Activated CD8-positive, alpha-beta memory T cell treated with anti-CD3 and anti-CD28 coated beads, Interleukin-2, amount 10 ng/mL, durations not matched to agents 7 days and 5 days (primary cell): ENCODE data around the gene AMBRA1. TPM values are rescaled to one million over a fixed set of nuclear protein-coding genes. Genes with fewer than 3 reads are reported as not detected.

Source experiments
- ATAC-seq: fragments of 150-1000 bp; cut with Tn5 transposase; one replicate; pipeline ENCODE4 v1.10.0; 2021; ENCODE audit warnings: moderate library complexity
- CTCF ChIA-PET: fragments of 350-600 bp; sonication (Branson Sonifier 250); formaldehyde crosslinking; loops from one replicate; lab custom pipeline; 2021; ENCODE audit warnings: antibody characterized with exemption; lab: Charles Lee
- DNase-seq: peaks from one replicate; pipeline ENCODE4 v3.0.0-alpha.2; 2020
- H3K27ac Mint-ChIP-seq: one replicate; pipeline ENCODE4 v1.8.0; 2021; ENCODE audit warnings: mild to moderate bottlenecking, mixed read lengths
- H3K27me3 Mint-ChIP-seq: one replicate; pipeline ENCODE4 v1.8.0; 2021; ENCODE audit warnings: mixed read lengths
- H3K36me3 Mint-ChIP-seq: one replicate; pipeline ENCODE4 v1.8.0; 2021; ENCODE audit warnings: mild to moderate bottlenecking, mixed read lengths
- H3K4me1 Mint-ChIP-seq: one replicate; pipeline ENCODE4 v1.8.0; 2021; ENCODE audit warnings: mixed read lengths
- H3K4me3 Mint-ChIP-seq: one replicate; pipeline ENCODE4 v1.8.0; 2021; ENCODE audit warnings: mild to moderate bottlenecking, moderate library complexity, mixed read lengths
- H3K9me3 Mint-ChIP-seq: one replicate; pipeline ENCODE4 v1.8.0; 2022; ENCODE audit warnings: low read depth, mixed read lengths
- total RNA-seq, 2 experiments: library from RNA; stranded (reverse); gene quantifications; one replicate each; pipeline ENCODE4 v1.2.3, GENCODE V29; 2021

AMBRA1 gene
- total RNA-seq, 2 experiments from 2014 or later, result 36.1 to 41.9 TPM

DNA sequence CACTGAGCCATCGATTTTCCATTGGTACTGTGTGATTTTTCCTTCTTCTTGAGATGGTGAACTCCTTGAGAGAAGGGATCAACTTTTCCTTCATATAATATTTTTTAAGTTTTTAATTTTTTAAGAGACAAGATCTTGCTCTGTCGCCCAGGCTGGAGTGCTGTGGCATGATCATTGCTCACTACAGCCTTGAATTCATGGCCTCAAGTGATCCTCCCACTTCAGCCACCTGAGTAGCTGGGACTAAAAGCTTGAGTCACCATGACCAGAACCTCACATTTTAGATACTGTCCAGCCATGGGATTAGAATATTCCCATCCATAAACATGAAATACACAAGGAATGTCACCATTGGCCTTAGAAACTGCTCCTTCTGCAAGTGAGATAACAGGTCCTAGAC lies 135.3 kb downstream of the AMBRA1 start:
- CTCF ChIA-PET, result interaction anchor here (1.0 to 1.3 kb wide), 2 partner anchors 17 to 32 kb away, joined by 4 to 5 read pairs; no protein-coding TSS in a partner anchor
- ATAC-seq, result no peak
- DNase-seq, result no peak
- peaks cover 4% of the 10 kb centered on the region for H3K36me3 Mint-ChIP-seq
- no peaks in the 10 kb centered on the region for H3K27me3 Mint-ChIP-seq
- no peak overlapping the region for H3K27ac Mint-ChIP-seq
- H3K4me1 Mint-ChIP-seq, result peaks cover 8% of the 10 kb centered on the region
- H3K9me3 Mint-ChIP-seq, result no peaks in the 10 kb centered on the region
- no peak overlapping the region for H3K4me3 Mint-ChIP-seq

DNA sequence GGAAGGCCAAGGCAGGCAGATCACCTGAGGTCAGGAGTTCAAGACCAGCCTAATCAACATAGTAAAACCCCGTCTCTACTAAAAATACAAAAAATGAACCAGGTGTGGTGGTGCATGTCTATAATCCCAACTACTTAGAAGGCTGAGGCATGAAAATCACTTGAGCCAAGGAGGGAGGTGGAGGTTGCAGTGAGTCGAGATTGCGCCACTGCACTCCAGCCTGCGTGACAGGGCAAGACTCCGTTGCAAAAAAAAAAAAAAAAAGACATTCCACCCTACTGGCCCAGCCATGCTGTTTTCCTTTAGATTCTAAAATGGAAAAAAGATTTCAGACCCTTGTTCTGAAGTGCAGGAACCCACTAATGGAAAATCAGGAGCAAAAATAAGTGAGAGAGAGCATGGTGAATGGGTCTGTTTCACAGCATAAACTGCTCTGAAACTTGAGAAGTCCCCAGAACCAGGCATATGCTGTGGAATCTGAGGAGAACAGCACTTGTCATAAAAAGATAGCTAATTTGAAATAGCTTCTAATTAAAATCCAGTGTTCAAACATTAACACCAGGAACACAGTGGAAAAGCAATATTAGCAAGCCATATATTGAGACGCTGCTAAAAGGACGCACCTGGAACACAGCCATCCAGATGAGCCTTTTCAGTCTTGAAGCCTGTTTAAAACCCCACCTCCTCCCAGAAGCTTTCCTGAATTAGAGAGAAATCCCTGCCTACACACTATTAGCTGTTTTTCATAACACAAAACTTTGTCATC lies 136.0 kb downstream of the AMBRA1 start:
- no peak overlapping the region for H3K27ac Mint-ChIP-seq
- CTCF ChIA-PET, result interaction anchor here (1.0 kb wide), 1 partner anchor 16 kb away, joined by 4 read pairs; no protein-coding TSS in a partner anchor
- H3K4me3 Mint-ChIP-seq, result no peak overlapping the region
- peaks cover 4% of the 10 kb centered on the region for H3K36me3 Mint-ChIP-seq
- H3K9me3 Mint-ChIP-seq, result no peaks in the 10 kb centered on the region
- peaks cover 8% of the 10 kb centered on the region for H3K4me1 Mint-ChIP-seq
- DNase-seq, result no peak
- no peak for ATAC-seq
- no peaks in the 10 kb centered on the region for H3K27me3 Mint-ChIP-seq

DNA sequence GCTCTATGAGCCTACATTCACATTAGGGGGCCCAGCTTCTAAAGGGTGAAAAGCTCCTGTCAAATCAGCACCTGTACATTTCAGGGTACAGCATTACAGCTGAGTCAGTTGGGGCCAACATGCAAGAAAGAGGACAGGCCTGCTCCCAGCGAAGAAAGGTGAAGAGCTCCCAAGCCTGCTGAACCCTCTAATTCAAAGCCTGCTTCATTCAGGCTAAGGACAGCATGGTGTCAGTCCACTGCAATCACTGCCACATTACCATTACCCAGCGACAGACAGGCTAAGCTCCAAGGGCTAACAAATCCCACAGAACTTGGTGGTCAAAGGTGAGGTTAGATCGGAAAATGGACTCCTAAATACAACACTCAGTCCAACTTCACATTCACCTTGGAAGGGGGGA lies 136.8 kb downstream of the AMBRA1 start:
- DNase-seq (no peak), ATAC-seq (no peak)
- Mint-ChIP-seq H3K4me1 (peaks cover 8% of the 10 kb centered on the region), H3K27ac (no peak overlapping the region), H3K27me3 (no peaks in the 10 kb centered on the region), H3K4me3 (no peak overlapping the region), H3K9me3 (no peaks in the 10 kb centered on the region), H3K36me3 (peaks cover 4% of the 10 kb centered on the region)
- CTCF ChIA-PET, result no interaction called here

DNA sequence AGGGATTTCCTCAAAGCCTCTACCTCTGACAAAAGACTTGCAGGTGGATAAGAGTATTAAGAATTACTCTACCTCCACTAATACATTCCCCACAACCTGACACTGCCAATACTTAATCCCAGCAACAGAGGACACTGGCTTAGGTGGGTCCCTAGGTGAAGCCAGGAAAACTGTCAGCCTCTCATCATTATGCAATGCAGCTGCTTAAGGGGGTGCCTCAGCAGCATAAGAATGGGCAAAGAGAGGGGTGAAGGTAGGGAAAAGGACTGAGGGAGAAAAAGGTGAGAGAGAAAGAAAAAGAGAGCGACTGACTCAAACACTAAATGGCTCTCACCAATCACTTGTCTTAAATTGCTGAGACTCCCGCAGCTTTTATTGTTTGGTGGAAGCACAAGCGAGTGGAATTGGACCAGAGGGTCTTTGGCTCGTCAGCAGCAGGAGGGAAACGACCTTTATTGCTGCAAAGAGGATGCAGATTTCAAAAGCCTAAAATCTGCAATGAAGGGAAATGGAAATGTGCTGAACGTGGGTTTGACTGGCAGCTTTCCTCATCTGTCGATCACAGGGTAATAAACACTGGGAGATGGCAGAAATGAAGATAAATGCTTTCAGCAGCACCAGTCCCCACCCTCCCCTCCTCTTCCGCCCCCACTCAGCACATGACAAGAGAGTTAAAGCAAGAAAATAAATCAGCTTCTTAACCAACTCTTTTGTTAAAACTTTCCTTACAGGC lies 137.4 kb downstream of the AMBRA1 start:
- no peak for DNase-seq
- CTCF ChIA-PET, result no interaction called here
- Mint-ChIP-seq H3K27ac (no peak overlapping the region), H3K27me3 (no peaks in the 10 kb centered on the region), H3K36me3 (peaks cover 4% of the 10 kb centered on the region), H3K4me3 (no peak overlapping the region), H3K9me3 (no peaks in the 10 kb centered on the region), H3K4me1 (peaks cover 8% of the 10 kb centered on the region)
- ATAC-seq, result no peak

DNA sequence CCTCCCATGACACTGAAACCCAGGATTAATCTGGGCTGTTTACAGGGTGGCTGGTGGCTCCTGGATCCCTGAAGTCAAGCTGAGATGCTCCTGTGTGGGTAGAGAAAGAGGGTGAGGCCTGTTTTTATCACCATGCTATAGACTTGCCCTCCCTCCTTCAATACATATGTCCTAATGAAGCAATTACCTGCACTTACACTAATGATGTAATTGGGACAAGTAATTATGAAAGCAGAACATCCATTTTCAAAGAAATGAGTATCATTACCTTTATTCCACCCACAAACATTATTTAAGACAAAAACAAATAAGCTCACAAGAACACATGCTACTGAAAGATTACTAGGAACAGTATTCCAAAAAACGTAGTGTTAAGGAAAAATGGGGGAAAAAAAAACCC lies 138.0 kb downstream of the AMBRA1 start:
- CTCF ChIA-PET, result no interaction called here
- Mint-ChIP-seq H3K4me3 (no peak overlapping the region), H3K4me1 (peaks cover 8% of the 10 kb centered on the region), H3K9me3 (no peaks in the 10 kb centered on the region), H3K36me3 (peaks cover 5% of the 10 kb centered on the region), H3K27me3 (no peaks in the 10 kb centered on the region), H3K27ac (no peak overlapping the region)
- DNase-seq (no peak), ATAC-seq (no peak)

DNA sequence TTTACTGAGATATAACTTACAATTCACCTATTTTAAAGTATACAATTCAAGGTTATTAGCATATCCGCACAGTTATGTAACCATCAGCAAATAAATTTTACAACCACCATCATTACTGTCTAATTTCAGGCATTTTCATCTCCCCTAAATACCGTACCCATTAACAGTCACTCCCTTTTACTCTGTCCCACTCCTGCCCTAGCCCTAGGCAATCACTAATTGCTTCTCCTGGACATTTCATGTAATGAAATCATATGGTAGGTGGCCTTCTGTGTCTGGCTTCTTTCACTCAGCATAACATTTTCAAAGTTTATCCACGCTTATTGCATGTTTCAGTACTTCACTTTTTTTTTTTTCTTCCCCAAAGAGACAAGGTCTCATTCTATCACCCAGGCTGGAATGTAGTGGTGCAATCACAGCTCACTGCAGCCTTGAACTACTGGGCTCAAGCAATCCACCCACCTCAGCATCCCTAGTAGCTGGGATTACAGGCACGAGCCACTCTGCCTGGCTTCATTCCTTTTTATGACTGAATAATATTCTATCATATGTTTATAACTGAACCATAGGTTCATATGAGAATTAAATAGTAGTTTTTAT lies 140.8 kb downstream of the AMBRA1 start:
- CTCF ChIA-PET, result interaction anchor here (0.9 to 1.4 kb wide), 2 partner anchors 23 to 66 kb away, joined by 3 read pairs; no protein-coding TSS in a partner anchor
- no peak overlapping the region for H3K27ac Mint-ChIP-seq
- H3K9me3 Mint-ChIP-seq, result no peaks in the 10 kb centered on the region
- no peaks in the 10 kb centered on the region for H3K27me3 Mint-ChIP-seq
- no peak overlapping the region for H3K4me3 Mint-ChIP-seq
- no peak for ATAC-seq
- H3K36me3 Mint-ChIP-seq, result peaks cover 9% of the 10 kb centered on the region
- DNase-seq, result no peak
- H3K4me1 Mint-ChIP-seq, result peaks cover 13% of the 10 kb centered on the region

DNA sequence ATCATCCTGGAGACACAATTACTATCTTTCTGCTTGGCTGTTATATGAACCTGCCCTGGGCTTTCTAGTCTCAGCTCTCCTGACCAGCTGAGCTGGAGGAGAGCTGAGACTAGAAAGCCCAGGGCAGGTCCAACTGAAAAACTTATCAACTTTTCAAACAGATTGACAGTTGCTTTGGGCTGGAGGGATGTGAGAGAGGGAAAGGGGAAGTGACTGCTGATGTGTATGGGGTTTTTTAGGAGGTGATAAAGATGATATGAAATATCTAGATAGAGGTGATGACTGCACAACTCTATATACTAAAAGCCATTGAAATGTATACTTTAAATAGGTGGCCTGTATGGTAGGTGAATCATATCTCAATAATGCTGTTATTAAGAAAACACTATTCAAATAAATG lies 142.1 kb downstream of the AMBRA1 start:
- DNase-seq, result no peak
- H3K4me3 Mint-ChIP-seq, result no peak overlapping the region
- ATAC-seq, result no peak
- CTCF ChIA-PET, result interaction anchor here (1.0 kb wide), 1 partner anchor 12 kb away, joined by 3 read pairs; no protein-coding TSS in a partner anchor
- H3K27ac Mint-ChIP-seq, result no peak overlapping the region
- H3K36me3 Mint-ChIP-seq, result peaks cover 9% of the 10 kb centered on the region
- H3K4me1 Mint-ChIP-seq, result peaks cover 15% of the 10 kb centered on the region
- H3K9me3 Mint-ChIP-seq, result no peaks in the 10 kb centered on the region
- H3K27me3 Mint-ChIP-seq, result no peaks in the 10 kb centered on the region

DNA sequence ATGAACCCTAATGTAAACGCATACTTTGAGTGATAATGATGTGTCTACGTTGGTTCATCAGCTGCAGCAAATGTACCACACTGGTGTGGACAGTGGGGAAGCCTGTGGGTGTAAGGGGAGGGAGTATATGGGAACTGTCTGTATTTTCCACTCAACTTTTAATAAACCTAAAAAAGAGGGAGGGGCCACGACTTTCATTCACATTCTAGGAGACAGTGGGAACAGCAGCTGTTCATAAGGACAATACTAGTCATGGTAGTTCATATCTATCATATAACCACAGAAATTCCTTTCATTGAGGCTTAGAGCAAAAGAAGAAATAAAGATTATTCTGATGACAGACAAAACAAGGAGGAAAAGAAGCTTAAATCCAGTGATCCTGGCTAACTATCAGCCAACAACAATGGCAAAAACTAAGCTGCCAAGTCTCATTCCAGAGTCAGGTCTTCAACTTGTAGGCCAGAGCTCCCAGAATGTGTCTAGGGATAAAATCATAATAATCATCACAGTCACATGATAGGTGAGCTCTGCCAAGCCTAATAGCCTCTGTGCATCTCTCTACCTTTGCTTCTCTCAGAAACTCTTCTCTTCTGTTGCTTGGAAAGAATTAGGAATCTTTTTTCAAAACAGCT lies 142.9 kb downstream of the AMBRA1 start:
- Mint-ChIP-seq H3K9me3 (no peaks in the 10 kb centered on the region), H3K4me1 (peaks cover 12% of the 10 kb centered on the region), H3K4me3 (no peak overlapping the region), H3K27me3 (no peaks in the 10 kb centered on the region), H3K36me3 (peaks cover 9% of the 10 kb centered on the region), H3K27ac (no peak overlapping the region)
- no peak for DNase-seq
- CTCF ChIA-PET, result interaction anchor here (1.0 kb wide), 1 partner anchor 11 kb away, joined by 3 read pairs; no protein-coding TSS in a partner anchor
- no peak for ATAC-seq

DNA sequence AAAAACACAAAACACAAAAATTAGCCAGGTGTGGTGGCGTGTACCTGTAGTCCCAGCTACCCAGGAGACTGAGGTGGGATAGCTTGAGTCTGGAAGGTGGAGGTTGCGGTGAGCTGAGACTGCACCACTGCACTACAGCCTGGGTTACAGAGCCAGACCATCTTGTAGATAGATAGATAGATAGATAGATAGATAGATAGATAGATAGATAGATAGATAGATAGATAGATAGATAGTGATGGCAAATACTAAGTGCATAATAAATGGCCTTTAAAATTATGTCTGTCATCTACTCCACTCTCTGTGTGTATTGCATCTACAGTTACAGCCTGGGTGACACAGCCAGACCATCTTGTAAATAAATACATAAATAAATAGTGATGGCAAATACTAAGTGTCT lies 146.3 kb downstream of the AMBRA1 start:
- H3K9me3 Mint-ChIP-seq, result no peaks in the 10 kb centered on the region
- H3K27me3 Mint-ChIP-seq, result no peaks in the 10 kb centered on the region
- H3K4me3 Mint-ChIP-seq, result no peak overlapping the region
- CTCF ChIA-PET, result no interaction called here
- DNase-seq, result no peak
- H3K36me3 Mint-ChIP-seq, result peaks cover 8% of the 10 kb centered on the region
- no peak for ATAC-seq
- peaks cover 7% of the 10 kb centered on the region for H3K4me1 Mint-ChIP-seq
- no peak overlapping the region for H3K27ac Mint-ChIP-seq

DNA sequence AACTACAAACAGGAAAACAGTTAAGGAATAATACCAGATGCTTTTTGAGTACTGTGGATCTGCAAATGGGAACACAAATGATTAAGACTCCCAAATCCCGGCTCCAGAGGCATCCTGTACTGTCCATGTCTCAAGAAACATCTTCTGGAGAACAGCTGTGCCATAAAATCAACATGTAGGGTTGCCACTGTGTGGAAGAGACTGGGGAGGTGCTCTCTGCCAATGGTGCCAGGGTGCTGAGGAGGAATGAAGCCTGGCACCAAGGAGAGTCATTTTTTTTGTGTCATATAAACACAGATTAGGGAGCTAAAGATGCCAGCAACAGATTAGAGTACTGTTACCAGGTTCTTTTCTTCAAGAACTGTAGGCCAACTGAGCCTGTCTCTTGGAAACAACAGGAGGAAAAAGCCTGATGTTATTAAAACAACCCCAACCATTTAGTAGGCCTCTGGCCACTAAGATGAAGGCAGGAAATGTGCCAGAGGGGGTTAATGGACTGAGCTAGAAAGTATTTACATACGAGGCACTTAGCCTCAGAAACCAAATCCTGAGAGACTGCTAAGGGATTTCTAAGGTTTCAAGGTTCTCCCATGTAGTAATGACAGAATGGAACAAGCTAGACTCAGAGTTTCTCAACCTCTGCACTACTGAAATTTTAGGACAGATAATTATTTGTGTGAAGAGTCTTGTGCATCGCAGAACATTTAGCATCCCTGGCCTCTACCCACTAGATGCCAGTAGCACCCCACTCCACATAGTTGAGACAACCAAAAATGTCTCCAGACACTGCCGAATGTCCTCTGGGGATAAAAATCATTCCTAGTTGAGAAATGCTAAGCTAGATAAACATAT lies 147.7 kb downstream of the AMBRA1 start:
- ATAC-seq, result no peak
- CTCF ChIA-PET, result interaction anchor here (0.6 to 1.1 kb wide), 2 partner anchors 207 to 601 kb away, joined by 3 read pairs; no protein-coding TSS in a partner anchor
- Mint-ChIP-seq H3K4me1 (peaks cover 7% of the 10 kb centered on the region), H3K36me3 (peaks cover 13% of the 10 kb centered on the region), H3K27ac (no peak overlapping the region), H3K27me3 (no peaks in the 10 kb centered on the region), H3K4me3 (no peak overlapping the region), H3K9me3 (no peaks in the 10 kb centered on the region)
- no peak for DNase-seq

DNA sequence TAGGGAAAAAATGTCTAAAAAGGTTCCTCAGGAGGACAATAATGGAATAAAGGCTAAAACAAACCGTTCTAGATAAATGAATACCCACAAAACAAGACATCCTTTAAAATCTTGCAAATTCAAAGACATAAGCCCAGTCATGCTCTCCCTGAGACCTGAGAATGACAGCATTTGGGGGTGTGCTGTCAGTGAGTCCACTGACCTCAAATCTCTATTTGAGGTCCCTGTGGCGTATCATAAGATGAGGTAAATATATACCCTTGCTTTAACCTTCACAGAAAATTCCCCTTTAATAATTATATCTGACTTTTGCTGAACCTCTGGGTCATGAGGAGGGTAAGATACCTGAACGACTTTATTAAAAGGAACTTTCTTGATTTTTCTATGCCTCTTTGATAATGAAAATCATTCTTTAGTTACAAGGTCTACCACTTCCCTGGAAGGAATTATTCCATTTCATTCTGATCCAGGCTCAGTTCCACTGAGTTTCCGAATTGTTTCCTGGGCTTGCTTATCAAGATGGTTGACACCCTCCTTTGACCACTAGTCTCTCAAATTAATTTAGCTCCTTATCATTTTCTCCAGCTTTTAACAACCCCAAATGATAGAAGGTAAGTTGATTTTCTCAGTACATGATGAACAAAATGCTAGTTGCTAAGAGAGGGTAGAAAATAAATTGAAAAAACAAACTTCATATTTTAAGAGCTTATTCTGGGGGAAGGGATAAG lies 148.5 kb downstream of the AMBRA1 start:
- Mint-ChIP-seq H3K27ac (no peak overlapping the region), H3K36me3 (peaks cover 15% of the 10 kb centered on the region), H3K4me1 (peaks cover 7% of the 10 kb centered on the region), H3K4me3 (no peak overlapping the region), H3K9me3 (no peaks in the 10 kb centered on the region), H3K27me3 (no peaks in the 10 kb centered on the region)
- CTCF ChIA-PET, result interaction anchor here (1.1 kb wide), 1 partner anchor 206 kb away, joined by 3 read pairs; no protein-coding TSS in a partner anchor
- no peak for ATAC-seq
- no peak for DNase-seq

DNA sequence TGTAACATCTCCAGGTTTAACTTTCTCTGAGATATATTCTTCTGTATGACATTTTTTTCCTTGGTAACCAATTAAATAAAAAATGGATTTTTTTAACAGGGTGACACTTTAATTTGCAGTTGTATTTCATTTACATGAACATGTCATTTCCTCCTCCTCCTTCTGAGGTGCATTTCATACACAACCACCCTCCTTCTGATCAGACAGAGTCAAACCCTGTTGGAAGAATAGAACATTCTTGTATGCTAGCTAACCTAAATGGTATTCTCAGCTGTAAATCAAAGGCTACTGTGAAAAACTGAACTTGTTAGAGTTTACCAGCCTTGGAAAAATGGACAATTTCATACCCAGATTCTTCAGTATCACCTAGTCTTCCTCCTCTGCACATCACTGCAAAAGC lies 149.5 kb downstream of the AMBRA1 start:
- Mint-ChIP-seq H3K4me1 (peaks cover 7% of the 10 kb centered on the region), H3K36me3 (peaks cover 12% of the 10 kb centered on the region), H3K27ac (no peak overlapping the region), H3K27me3 (no peaks in the 10 kb centered on the region), H3K4me3 (no peak overlapping the region), H3K9me3 (no peaks in the 10 kb centered on the region)
- CTCF ChIA-PET, result no interaction called here
- no peak for DNase-seq
- no peak for ATAC-seq
